OCI-LY7 (cell line): ENCODE results near the gene TMPRSS9. TPM values are rescaled to one million over a fixed set of nuclear protein-coding genes. Genes with fewer than 3 reads are reported as not detected.

Source experiments
- BruUV-seq: library from RNA; stranded (reverse); fragments of 400-500 nt; replicated peaks from 2 replicates; lab custom pipeline; 2021; lab: Mats Ljungman, UMichigan
- CTCF ChIA-PET: fragments of 300-600 bp; sonication (Branson Sonifier 250); formaldehyde crosslinking; loops from one replicate; lab custom pipeline; 2022; ENCODE audit warnings: antibody characterized with exemption; ENCODE audit not compliant: unreplicated experiment; lab: Charles Lee
- POLR2A ChIA-PET: fragments of 300-600 bp; sonication (Branson Sonifier 250); formaldehyde crosslinking; loops from one replicate; lab custom pipeline; 2022; ENCODE audit warnings: antibody characterized with exemption; lab: Charles Lee
- DNase-seq: peaks from one replicate; pipeline ENCODE4 v3.0.0-alpha.2; 2015; ENCODE audit warnings: low spot score
- H2AFZ ChIP-seq: fragments of 200-600 bp; sonication (generic), shearing (Covaris generic); 2 replicates; pipeline ENCODE4 v1.6.1; 2014; ENCODE audit warnings: mild to moderate bottlenecking, antibody characterized with exemption, low read length, moderate library complexity
- H3K27ac ChIP-seq: fragments of 200-600 bp; sonication (generic); 2 replicates; pipeline ENCODE4 v1.5.1; 2014; ENCODE audit warnings: mixed run types, low read depth, mild to moderate bottlenecking, moderate library complexity, low read length, inconsistent platforms; ENCODE audit not compliant: poor library complexity, severe bottlenecking
- H3K36me3 ChIP-seq: fragments of 200-600 bp; sonication (generic); 2 replicates; pipeline ENCODE4 v1.6.1; 2014; ENCODE audit warnings: mild to moderate bottlenecking, antibody characterized with exemption, low read length, moderate library complexity, mixed read lengths; ENCODE audit not compliant: insufficient read depth
- H3K4me1 ChIP-seq: fragments of 200-600 bp; sonication (generic); 2 replicates; pipeline ENCODE4 v1.5.1; 2014; ENCODE audit warnings: mild to moderate bottlenecking, low read length; ENCODE audit not compliant: insufficient read depth, poor library complexity, severe bottlenecking
- H3K4me2 ChIP-seq: fragments of 200-600 bp; sonication (generic); 2 replicates; pipeline ENCODE4 v1.6.1; 2014; ENCODE audit warnings: mild to moderate bottlenecking, low read length
- H3K4me3 ChIP-seq: fragments of 200-600 bp; sonication (generic); 2 replicates; pipeline ENCODE4 v1.5.1; 2014; ENCODE audit warnings: mild to moderate bottlenecking, low read depth, low read length; ENCODE audit not compliant: poor library complexity, severe bottlenecking
- H3K79me2 ChIP-seq: fragments of 200-600 bp; sonication (generic); 2 replicates; pipeline ENCODE4 v1.6.1; 2016; ENCODE audit warnings: low read depth, mild to moderate bottlenecking, low read length, moderate library complexity, mixed read lengths; ENCODE audit not compliant: insufficient read depth
- H3K9me2 ChIP-seq: fragments of 200-600 bp; sonication (generic); 2 replicates; pipeline ENCODE4 v1.6.1; 2016; ENCODE audit warnings: mild to moderate bottlenecking, low read length, mixed read lengths; ENCODE audit not compliant: insufficient read depth
- H3K9me3 ChIP-seq: fragments of 200-600 bp; sonication (generic); 2 replicates; pipeline ENCODE4 v1.6.1; 2014; ENCODE audit warnings: mild to moderate bottlenecking, mixed run types, low read length, mixed read lengths
- H4K20me1 ChIP-seq: fragments of 200-600 bp; sonication (generic); 2 replicates; pipeline ENCODE4 v1.6.1; 2014; ENCODE audit warnings: mild to moderate bottlenecking, antibody characterized with exemption, low read length, moderate library complexity, mixed read lengths; ENCODE audit not compliant: insufficient read depth
- EZH2phosphoT487 ChIP-seq: fragments of 200-600 bp; sonication (generic); IDR thresholded peaks from 2 replicates; pipeline ENCODE4 v1.6.1; 2018; ENCODE audit warnings: low read depth, borderline replicate concordance, mild to moderate bottlenecking, mixed run types, antibody characterized with exemption, low read length, moderate library complexity, mixed read lengths
- intact Hi-C: fragments of 100-400 bp; cut with micrococcal nuclease; formaldehyde crosslinking; loops from one replicate; pipeline ENCODE4 v1.10.0; 2022; ENCODE audit not compliant: unreplicated experiment
- total RNA-seq, 2 experiments: library from RNA; depleted of rRNA in 1 of 2; stranded (reverse); fragments of >200 nt in 1 of 2; shearing (Covaris generic) in 1 of 2; gene quantifications; 2 replicates each; pipeline ENCODE4 v1.2.3, GENCODE V29; 2014 to 2022
- TF ChIP-seq, protein P1 (sequence below): fragments of 200-600 bp; sonication (generic); conservative IDR thresholded peaks from 2 replicates; pipeline ENCODE4 v1.5.1; 2014; ENCODE audit warnings: mild to moderate bottlenecking, antibody characterized with exemption, low read length, moderate library complexity, mixed read lengths

Gene TMPRSS9
- total RNA-seq, 2 experiments from 2014 or later, result 0.44 TPM; not detected in 1

DNA sequence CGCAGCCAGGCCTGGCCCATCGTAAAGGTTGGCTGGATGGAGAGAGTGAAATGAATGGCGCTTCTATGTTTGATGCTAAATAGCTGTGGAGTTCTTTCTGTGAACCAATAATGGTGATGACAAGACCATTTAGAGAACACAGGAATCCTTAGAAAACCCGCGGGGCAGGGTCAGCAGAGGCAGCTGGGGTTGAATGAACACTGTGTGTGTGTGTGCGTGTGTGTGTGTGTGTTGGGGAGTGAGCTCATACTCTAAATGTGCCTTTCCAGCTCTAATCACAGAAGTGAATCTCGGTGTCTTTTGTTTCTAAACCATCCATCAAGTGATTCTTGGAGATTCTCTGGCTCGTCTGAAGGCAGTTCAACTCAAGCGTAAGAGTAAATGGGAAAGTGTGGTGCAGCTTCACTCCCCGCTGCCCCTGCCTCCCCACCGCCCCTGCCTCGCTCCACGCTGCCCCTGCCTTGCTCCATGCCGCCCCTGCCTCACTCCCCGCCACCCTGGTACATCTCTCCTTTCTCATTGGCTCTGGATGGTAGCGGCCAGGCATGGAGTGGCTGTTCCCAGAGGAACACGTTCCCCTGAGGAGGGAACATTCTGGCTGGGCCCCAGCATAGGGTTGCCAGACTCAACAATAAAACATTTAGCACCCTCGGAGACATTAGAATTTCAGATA lies 21.2 kb downstream of the TMPRSS9 start:
- no TSS peak for BruUV-seq
- peaks cover 17% of the 10 kb centered on the region for H3K9me3 ChIP-seq
- CTCF ChIA-PET, result no interaction called here
- POLR2A ChIA-PET, result no interaction called here
- no peak for DNase-seq
- TF ChIP-seq, protein P1, sequence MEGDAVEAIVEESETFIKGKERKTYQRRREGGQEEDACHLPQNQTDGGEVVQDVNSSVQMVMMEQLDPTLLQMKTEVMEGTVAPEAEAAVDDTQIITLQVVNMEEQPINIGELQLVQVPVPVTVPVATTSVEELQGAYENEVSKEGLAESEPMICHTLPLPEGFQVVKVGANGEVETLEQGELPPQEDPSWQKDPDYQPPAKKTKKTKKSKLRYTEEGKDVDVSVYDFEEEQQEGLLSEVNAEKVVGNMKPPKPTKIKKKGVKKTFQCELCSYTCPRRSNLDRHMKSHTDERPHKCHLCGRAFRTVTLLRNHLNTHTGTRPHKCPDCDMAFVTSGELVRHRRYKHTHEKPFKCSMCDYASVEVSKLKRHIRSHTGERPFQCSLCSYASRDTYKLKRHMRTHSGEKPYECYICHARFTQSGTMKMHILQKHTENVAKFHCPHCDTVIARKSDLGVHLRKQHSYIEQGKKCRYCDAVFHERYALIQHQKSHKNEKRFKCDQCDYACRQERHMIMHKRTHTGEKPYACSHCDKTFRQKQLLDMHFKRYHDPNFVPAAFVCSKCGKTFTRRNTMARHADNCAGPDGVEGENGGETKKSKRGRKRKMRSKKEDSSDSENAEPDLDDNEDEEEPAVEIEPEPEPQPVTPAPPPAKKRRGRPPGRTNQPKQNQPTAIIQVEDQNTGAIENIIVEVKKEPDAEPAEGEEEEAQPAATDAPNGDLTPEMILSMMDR, result no peak
- no peak for TF ChIP-seq EZH2phosphoT487
- H3K4me2 ChIP-seq, result no peak overlapping the region
- no peaks in the 10 kb centered on the region for H3K4me1 ChIP-seq
- H3K79me2 ChIP-seq, result no peaks in the 10 kb centered on the region
- no peaks in the 10 kb centered on the region for H3K9me2 ChIP-seq
- intact Hi-C loops, result no loop called here
- no peak overlapping the region for H2AFZ ChIP-seq
- no peak overlapping the region for H3K27ac ChIP-seq
- H3K4me3 ChIP-seq, result no peak overlapping the region
- H4K20me1 ChIP-seq, result no peaks in the 10 kb centered on the region
- no peaks in the 10 kb centered on the region for H3K36me3 ChIP-seq

DNA sequence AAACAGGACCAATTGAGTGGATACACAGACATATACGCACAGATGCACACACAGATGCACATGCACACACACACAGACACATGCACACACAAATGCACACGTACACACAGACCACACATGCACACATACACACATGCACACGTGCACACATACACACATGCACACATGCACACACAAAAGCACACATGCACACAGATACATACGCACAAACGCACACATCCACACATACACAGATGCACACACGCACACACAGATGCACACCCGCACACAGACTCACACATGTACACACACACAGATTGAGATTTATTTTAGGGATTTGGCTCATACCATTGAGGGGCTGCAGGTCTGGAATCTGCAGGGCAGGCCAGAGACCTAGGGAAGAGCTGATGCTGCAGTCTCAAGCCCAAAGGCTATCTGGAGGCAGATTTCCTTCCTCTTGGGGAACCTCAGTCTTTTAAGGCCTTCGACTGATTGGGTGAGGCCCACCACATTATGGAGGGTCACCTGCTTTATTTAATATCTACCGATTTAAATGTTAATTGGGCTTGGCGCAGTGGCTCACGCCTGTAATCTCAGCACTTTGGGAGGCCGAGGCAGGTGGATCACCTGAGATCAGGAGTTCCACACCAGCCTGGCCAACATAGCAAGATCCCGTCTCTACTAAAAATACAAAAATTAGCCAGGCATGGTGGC lies 22.6 kb downstream of the TMPRSS9 start:
- no peaks in the 10 kb centered on the region for H4K20me1 ChIP-seq

GRCh38 chr19:2385053-2385721 lies 25.1 kb downstream of the TMPRSS9 start:
- POLR2A ChIA-PET, result interaction anchor here (0.6 to 0.7 kb wide), 3 partner anchors 13 to 158 kb away, joined by 3 to 4 read pairs (median 3); no protein-coding TSS in a partner anchor
- H3K36me3 ChIP-seq, result no peaks in the 10 kb centered on the region
- H2AFZ ChIP-seq, result no peak overlapping the region
- no TSS peak for BruUV-seq
- no peaks in the 10 kb centered on the region for H3K9me2 ChIP-seq
- TF ChIP-seq EZH2phosphoT487, result no peak
- TF ChIP-seq, protein P1, result no peak
- peak; percentile 21 for DNase-seq
- H3K4me2 ChIP-seq, result no peak overlapping the region
- H3K4me1 ChIP-seq, result no peaks in the 10 kb centered on the region
- intact Hi-C loops, result no loop called here
- no peak overlapping the region for H3K27ac ChIP-seq
- H3K79me2 ChIP-seq, result no peaks in the 10 kb centered on the region
- peaks cover 8% of the 10 kb centered on the region; the same call in 1 of the 2 replicates for H3K9me3 ChIP-seq
- no peak overlapping the region for H3K4me3 ChIP-seq
- CTCF ChIA-PET, result no interaction called here
- H4K20me1 ChIP-seq, result no peaks in the 10 kb centered on the region

More for the DNA sequence above, 22.6 kb downstream of the TMPRSS9 start:
- Histone ChIP-seq H3K27ac (no peak overlapping the region), H3K4me1 (no peaks in the 10 kb centered on the region), H3K79me2 (no peaks in the 10 kb centered on the region), H3K36me3 (no peaks in the 10 kb centered on the region), H3K4me2 (no peak overlapping the region), H3K4me3 (no peak overlapping the region), H3K9me3 (peaks cover 17% of the 10 kb centered on the region), H3K9me2 (no peaks in the 10 kb centered on the region), H2AFZ (no peak overlapping the region)
- POLR2A ChIA-PET, result no interaction called here
- TF ChIP-seq EZH2phosphoT487, result no peak
- intact Hi-C loops, result no loop called here
- CTCF ChIA-PET, result no interaction called here
- BruUV-seq, result no TSS peak
- no peak for DNase-seq
